GM12892 (cell line): ENCODE results near the gene BNIP5.

Source experiments
- POLR2A ChIP-seq: IDR thresholded peaks from 2 replicates; pipeline ENCODE4 v1.6.1; 2011; ENCODE audit warnings: low read depth, low read length, control low read depth
- POLR2AphosphoS5 ChIP-seq: IDR thresholded peaks from 2 replicates; pipeline ENCODE4 v1.6.1; 2011; ENCODE audit warnings: low read depth, low read length, control low read depth

DNA sequence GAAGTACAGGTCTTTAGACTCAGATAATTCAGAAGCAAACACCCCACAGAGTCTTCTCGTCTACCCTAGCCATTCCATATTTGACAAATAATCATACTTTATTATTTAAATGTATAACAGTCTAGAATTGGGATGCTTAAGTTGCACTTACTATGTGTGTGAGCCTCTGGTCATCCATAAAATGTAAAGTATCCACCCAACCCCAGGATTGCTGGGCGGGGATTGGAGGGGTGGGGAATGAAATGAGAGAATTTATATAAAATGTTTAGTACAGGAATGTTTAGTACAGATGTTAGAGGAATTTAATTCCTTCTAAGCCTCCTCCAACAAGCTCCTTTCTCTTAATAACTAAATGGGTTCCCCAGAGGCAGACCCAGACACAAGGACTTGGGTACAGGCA, 16.9 kb downstream of the BNIP5 start:
- TF ChIP-seq POLR2AphosphoS5 (no peak), POLR2A (no peak)
